ENCODE data around the gene BCL2L2. TPM values are rescaled to one million over a fixed set of nuclear protein-coding genes. Genes with fewer than 3 reads are reported as not detected.

BCL2L2 gene
- polyA plus RNA-seq, 1 of the 3 experiments (the other 2 are of a cell fraction), result 30.6 TPM

DNA sequence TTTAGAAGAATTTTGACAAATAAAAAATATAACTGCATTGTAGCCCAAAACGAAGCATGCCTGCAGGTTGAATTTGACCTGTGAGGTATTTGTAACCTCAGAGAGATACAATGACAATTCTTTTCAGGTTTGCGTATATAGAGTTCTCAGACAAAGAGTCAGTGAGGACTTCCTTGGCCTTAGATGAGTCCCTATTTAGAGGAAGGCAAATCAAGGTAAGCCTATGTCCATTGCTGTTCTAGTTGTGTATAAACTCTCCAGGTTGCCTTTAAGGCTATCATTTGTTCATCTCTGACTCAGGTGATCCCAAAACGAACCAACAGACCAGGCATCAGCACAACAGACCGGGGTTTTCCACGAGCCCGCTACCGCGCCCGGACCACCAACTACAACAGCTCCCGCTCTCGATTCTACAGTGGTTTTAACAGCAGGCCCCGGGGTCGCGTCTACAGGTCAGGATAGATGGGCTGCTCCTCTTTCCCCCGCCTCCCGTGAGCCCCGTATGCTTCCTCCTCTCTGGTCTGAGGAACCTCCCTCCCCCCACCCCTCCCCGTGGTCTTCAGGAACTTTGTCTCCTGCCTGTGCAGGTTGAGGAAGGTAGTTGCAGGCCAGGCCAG, 17.3 kb downstream of the BCL2L2 start:
- CTCF ChIA-PET, result interaction anchor here (1.0 to 13.2 kb wide), 5 partner anchors 30 to 239 kb away, joined by 4 to 179 read pairs (median 5); partner anchors contain the start of gene CMTM5
- H3K9ac ChIP-seq, result no peak overlapping the region
- H3K36me3 ChIP-seq (replicated peaks in 1 of 2; ENCODE audit: control insufficient read depth in 1 of 2, insufficient read depth in 2 of 2, low read length in 1 of 2), result peaks cover 42 to 48% of the 10 kb centered on the region in 2 experiments
- H3K27ac ChIP-seq (ENCODE audit: low read depth in 2 of 2, low read length in 1 of 2), result no peak overlapping the region; a peak in 1 of 4 replicates
- H3K4me2 ChIP-seq, result no peak overlapping the region
- peaks cover 44% of the 10 kb centered on the region for H3F3A ChIP-seq (replicated peaks; ENCODE audit: insufficient read depth)
- 89% methylated on average over 18 of the region's 18 CpGs for WGBS (ENCODE audit: low lambda C conversion rate)
- no peaks in the 10 kb centered on the region for H3K9me2 ChIP-seq
- POLR2A ChIA-PET, result no interaction called here
- H3K4me3 ChIP-seq (ENCODE audit: low read depth in 2 of 2, low read length in 1 of 2), result no peak overlapping the region; a peak in 1 of 4 replicates
- no peak for DNase-seq
- TF ChIP-seq NRF1 (IDR thresholded peaks at IDR 0.05; ENCODE audit: low read depth, low read length) (no peak), EZH2phosphoT487 (IDR thresholded peaks at IDR 0.05; ENCODE audit: borderline replicate concordance, low read depth) (no peak), JUND (IDR thresholded peaks at IDR 0.05) (no peak), RXRA (IDR thresholded peaks at IDR 0.05; ENCODE audit: borderline replicate concordance, low read depth) (no peak), RAD21 (IDR thresholded peaks at IDR 0.05; ENCODE audit: low read length) (no peak), TEAD4 (IDR thresholded peaks at IDR 0.05; ENCODE audit: borderline replicate concordance, insufficient read depth) (no peak), CHD2 (IDR thresholded peaks at IDR 0.05; ENCODE audit: low read length, partially characterized antibody) (no peak), MXI1 (IDR thresholded peaks at IDR 0.05; ENCODE audit: low read depth, low read length) (no peak), GATA2 (CRISPR knock-in tag; IDR thresholded peaks at IDR 0.05) (no peak)
- TF ChIP-seq, protein P1, sequence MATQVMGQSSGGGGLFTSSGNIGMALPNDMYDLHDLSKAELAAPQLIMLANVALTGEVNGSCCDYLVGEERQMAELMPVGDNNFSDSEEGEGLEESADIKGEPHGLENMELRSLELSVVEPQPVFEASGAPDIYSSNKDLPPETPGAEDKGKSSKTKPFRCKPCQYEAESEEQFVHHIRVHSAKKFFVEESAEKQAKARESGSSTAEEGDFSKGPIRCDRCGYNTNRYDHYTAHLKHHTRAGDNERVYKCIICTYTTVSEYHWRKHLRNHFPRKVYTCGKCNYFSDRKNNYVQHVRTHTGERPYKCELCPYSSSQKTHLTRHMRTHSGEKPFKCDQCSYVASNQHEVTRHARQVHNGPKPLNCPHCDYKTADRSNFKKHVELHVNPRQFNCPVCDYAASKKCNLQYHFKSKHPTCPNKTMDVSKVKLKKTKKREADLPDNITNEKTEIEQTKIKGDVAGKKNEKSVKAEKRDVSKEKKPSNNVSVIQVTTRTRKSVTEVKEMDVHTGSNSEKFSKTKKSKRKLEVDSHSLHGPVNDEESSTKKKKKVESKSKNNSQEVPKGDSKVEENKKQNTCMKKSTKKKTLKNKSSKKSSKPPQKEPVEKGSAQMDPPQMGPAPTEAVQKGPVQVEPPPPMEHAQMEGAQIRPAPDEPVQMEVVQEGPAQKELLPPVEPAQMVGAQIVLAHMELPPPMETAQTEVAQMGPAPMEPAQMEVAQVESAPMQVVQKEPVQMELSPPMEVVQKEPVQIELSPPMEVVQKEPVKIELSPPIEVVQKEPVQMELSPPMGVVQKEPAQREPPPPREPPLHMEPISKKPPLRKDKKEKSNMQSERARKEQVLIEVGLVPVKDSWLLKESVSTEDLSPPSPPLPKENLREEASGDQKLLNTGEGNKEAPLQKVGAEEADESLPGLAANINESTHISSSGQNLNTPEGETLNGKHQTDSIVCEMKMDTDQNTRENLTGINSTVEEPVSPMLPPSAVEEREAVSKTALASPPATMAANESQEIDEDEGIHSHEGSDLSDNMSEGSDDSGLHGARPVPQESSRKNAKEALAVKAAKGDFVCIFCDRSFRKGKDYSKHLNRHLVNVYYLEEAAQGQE (IDR thresholded peaks at IDR 0.05; ENCODE audit: low read depth, low read length), result no peak
- no peaks in the 10 kb centered on the region for H3K9me3 ChIP-seq
- H4K20me1 ChIP-seq (ENCODE audit: insufficient read depth), result no peaks in the 10 kb centered on the region
- no peak overlapping the region for H2AFZ ChIP-seq (ENCODE audit: low read depth)
- H3K4me1 ChIP-seq (ENCODE audit: control insufficient read depth in 1 of 2, insufficient read depth in 2 of 2, low read depth in 1 of 2, low read length in 1 of 2), result peaks cover 13 to 19% of the 10 kb centered on the region in 2 experiments; a peak in 3 of 4 replicates
- no peaks in the 10 kb centered on the region for H3K27me3 ChIP-seq (ENCODE audit: insufficient read depth)
- peaks cover 43% of the 10 kb centered on the region for H3K79me2 ChIP-seq (ENCODE audit: insufficient read depth)

DNA sequence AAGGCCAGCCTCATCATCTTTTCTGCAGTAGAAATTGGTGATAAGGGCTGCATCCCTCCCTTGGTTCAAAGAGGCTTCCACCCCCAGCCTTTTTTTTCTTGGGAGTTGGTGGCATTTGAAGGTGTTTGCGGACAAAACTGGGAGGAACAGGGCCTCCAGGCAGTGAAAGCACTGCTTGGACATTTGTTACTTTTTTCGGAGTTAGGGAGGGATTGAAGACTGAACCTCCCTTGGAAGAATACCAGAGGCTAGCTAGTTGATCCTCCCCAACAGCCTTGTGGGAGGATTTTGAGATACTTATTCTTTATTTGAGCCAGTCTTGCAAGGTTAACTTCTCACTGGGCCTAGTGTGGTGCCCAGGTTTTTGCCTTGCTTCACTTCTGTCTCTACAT, 17.8 kb downstream of the BCL2L2 start:
- 83% methylated on average over 2 of the region's 2 CpGs for WGBS (ENCODE audit: low lambda C conversion rate)
- H3K27ac ChIP-seq (ENCODE audit: low read depth in 2 of 2, low read length in 1 of 2), result no peak overlapping the region
- H3K9me2 ChIP-seq, result no peaks in the 10 kb centered on the region
- H3F3A ChIP-seq (replicated peaks; ENCODE audit: insufficient read depth), result peaks cover 41% of the 10 kb centered on the region
- H4K20me1 ChIP-seq (ENCODE audit: insufficient read depth), result no peaks in the 10 kb centered on the region
- CTCF ChIA-PET, result interaction anchor here (1.6 to 13.2 kb wide), 2 partner anchors 55 to 61 kb away, joined by 4 to 179 read pairs; partner anchors contain the start of gene CMTM5
- peaks cover 40 to 44% of the 10 kb centered on the region in 2 experiments for H3K36me3 ChIP-seq (replicated peaks in 1 of 2; ENCODE audit: control insufficient read depth in 1 of 2, insufficient read depth in 2 of 2, low read length in 1 of 2)
- no peak overlapping the region for H3K9ac ChIP-seq
- no peak overlapping the region for H3K4me3 ChIP-seq (ENCODE audit: low read depth in 2 of 2, low read length in 1 of 2)
- H3K9me3 ChIP-seq, result no peaks in the 10 kb centered on the region
- peaks cover 13 to 19% of the 10 kb centered on the region in 2 experiments; a peak in 3 of 4 replicates for H3K4me1 ChIP-seq (ENCODE audit: control insufficient read depth in 1 of 2, insufficient read depth in 2 of 2, low read depth in 1 of 2, low read length in 1 of 2)
- H3K27me3 ChIP-seq (ENCODE audit: insufficient read depth), result no peaks in the 10 kb centered on the region
- no peak overlapping the region for H2AFZ ChIP-seq (ENCODE audit: low read depth)
- H3K4me2 ChIP-seq, result no peak overlapping the region
- H3K79me2 ChIP-seq (ENCODE audit: insufficient read depth), result peaks cover 43% of the 10 kb centered on the region
- POLR2A ChIA-PET, result no interaction called here
- DNase-seq, result no peak
- TF ChIP-seq SMC3 (IDR thresholded peaks at IDR 0.05; ENCODE audit: low read depth, low read length) (no peak), NFIC (IDR thresholded peaks at IDR 0.05; ENCODE audit: borderline replicate concordance) (no peak), MXI1 (IDR thresholded peaks at IDR 0.05; ENCODE audit: low read depth, low read length) (no peak), YY1 (IDR thresholded peaks at IDR 0.05; ENCODE audit: low read depth) (no peak), RCOR1 (IDR thresholded peaks at IDR 0.05; ENCODE audit: low read length) (no peak), MEF2A (IDR thresholded peaks at IDR 0.05; ENCODE audit: borderline replicate concordance, low read depth) (no peak), GABPA (IDR thresholded peaks at IDR 0.05; ENCODE audit: low read depth) (no peak), RXRA (IDR thresholded peaks at IDR 0.05; ENCODE audit: borderline replicate concordance, low read depth) (no peak), RFX5 (IDR thresholded peaks at IDR 0.05; ENCODE audit: low read length) (no peak), EP300 (IDR thresholded peaks at IDR 0.05; ENCODE audit: borderline replicate concordance in 1 of 2, low read depth in 1 of 2, low read length in 1 of 2) (no peak), SIN3A (IDR thresholded peaks at IDR 0.05; ENCODE audit: borderline replicate concordance, low read depth, low read length) (no peak), EZH2phosphoT487 (IDR thresholded peaks at IDR 0.05; ENCODE audit: borderline replicate concordance, low read depth) (no peak), TCF12 (IDR thresholded peaks at IDR 0.05) (no peak)
- TF ChIP-seq, protein P2, sequence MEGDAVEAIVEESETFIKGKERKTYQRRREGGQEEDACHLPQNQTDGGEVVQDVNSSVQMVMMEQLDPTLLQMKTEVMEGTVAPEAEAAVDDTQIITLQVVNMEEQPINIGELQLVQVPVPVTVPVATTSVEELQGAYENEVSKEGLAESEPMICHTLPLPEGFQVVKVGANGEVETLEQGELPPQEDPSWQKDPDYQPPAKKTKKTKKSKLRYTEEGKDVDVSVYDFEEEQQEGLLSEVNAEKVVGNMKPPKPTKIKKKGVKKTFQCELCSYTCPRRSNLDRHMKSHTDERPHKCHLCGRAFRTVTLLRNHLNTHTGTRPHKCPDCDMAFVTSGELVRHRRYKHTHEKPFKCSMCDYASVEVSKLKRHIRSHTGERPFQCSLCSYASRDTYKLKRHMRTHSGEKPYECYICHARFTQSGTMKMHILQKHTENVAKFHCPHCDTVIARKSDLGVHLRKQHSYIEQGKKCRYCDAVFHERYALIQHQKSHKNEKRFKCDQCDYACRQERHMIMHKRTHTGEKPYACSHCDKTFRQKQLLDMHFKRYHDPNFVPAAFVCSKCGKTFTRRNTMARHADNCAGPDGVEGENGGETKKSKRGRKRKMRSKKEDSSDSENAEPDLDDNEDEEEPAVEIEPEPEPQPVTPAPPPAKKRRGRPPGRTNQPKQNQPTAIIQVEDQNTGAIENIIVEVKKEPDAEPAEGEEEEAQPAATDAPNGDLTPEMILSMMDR (IDR thresholded peaks at IDR 0.05), result no peak
- TF ChIP-seq, protein P3, sequence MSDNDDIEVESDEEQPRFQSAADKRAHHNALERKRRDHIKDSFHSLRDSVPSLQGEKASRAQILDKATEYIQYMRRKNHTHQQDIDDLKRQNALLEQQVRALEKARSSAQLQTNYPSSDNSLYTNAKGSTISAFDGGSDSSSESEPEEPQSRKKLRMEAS (IDR thresholded peaks at IDR 0.05; ENCODE audit: low read depth), result no peak
